ENCODE measurements around the gene GLCE.

Gene GLCE

DNA sequence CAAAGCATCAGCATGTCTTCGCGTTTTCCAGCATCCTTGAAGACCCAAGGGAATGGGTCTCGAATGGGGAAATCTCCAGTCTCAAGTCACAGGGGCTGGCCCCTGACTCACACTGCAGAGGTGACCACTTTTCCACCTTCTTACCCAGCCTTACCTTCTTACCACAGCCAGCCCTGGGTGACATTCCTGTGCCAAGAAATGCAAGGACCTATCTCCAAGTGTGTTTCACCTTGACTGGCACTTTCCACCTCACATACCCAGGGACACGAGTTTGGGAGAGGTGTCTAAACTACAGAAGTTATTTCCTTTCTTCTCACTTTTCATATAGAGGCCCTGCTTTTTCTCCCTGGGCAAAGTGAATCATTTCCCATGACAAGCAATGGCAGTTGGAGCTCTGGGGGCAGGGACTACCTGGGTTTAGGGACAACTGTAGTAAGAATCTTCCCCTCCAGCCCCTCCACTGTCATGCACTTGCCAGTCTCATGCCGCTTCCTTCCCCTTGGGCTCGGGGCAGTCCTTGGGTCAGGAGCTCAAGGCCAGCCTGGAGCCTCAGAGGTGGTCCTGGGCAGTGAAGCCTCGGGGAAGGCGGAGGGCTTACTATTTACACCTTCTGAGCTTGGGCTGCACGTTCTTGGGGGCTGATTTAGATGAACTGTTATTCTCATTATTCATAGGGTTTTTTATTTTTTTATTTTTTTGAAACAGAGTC is 155.1 kb downstream of the GLCE start:
- in situ Hi-C loops (cut with MboI; ENCODE audit: low sequenced_read_pairs), result no loop called here

DNA sequence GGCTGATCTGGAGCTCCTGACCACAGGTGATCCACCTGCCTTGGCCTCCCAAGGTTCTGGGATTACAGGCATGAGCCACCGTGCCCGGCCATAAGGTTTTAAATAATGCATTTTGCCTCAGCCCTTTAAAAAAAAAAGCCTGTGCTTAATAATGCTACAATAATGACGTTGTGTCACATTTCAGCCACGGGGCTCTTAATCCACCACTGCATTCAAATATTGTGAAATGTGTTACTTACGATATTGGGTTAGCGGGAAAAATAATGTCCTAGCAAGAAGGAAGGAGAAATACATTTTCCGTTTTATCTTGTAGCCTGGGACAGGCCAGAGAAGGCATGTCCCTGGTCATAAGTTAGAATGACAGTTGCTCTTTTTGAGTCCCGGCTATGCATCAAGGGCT is 155.9 kb downstream of the GLCE start:
- in situ Hi-C loops (cut with MboI; ENCODE audit: low sequenced_read_pairs), result no loop called here

DNA sequence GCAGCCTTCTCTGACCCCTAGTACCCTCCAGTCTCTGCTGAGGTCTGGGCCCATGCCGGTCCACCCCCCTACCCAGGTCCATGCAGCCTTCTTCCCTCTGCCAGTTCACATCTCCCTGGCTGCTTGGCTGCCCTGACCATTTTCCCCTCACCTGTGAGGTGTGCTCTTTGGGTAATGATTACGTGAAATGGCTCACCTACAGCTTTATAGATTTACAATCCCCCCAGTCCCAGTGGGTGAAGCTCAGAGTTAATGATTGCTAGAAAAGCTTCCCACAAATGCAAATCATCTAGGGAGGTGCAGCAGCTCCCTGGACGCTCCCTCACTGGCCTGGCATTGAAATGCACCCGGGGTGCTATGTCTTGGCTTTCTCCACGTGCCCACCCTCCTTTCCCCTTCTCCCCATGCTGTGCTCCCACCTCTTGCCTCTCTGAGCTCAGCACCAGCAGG is 157.0 kb downstream of the GLCE start:
- in situ Hi-C loops (cut with MboI; ENCODE audit: low sequenced_read_pairs), result no loop called here

DNA sequence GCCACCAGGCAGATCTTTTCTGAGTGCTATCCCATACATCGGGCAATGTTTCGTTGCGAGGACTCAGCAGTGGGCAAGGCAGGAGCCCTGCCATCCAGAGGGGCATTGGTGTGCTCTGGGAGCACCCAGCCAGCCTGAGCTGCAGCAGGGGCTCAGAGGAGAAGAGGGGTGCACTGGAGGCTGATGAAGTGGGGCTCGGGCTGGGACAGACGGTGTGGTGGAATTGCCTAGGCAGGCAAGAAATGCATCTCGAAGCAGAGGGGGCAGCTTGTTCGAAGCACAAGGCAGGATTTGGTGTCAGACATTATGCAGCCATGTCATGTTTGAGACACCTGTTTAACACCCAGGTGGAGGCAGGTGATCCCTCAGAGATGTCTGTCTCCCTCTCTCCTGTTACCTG is 157.6 kb downstream of the GLCE start:
- in situ Hi-C loops (cut with MboI; ENCODE audit: low sequenced_read_pairs), result no loop called here

DNA sequence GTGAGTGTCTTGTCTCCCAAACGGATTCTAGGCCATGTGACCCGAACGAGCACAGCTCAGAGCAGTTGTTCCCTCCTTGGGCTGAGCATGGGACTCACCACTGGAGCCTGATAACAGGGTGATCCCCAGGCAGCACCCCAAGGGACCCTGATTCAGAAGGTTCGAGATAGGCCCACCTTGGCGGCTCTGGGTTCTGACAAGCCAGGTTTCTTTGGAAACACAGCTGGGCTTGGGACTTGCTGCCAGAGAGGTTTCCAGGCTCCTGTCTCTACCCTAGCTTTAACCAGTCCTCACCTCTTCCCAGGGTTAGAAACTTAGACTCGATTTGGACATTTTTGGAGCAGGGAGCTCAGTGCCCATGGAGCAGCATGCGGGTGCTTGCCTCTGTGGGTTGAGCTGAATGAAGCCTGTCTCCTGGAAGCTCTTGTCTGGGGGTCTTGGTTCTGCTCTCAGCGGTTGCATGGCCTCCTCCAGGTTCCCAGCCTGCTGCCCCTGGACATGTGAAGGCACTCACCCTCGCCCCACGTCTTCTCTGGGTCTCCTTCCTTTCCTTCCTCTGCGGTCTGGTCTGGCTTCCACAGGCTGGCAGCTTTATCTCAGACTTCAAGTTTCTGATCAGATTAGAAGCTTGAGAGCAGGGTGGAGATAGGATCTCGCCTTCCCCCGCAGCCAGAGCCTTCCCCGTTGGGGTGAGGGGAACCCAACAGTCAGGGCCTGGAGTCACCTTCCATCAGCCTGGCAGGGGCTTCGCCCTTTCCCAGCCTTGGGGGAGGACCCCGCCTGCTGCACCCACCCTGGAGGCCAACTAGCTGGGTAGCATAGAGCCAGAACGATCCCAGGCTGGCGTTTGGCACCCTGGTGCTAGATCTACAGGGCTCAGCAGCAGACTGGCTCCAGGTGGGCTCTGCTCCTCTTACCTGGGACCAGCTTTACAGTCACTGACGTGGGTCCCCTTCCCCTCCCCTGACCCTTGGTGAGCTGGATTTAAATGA is 159.2 kb downstream of the GLCE start:
- in situ Hi-C loops (cut with MboI; ENCODE audit: low sequenced_read_pairs), result no loop called here

DNA sequence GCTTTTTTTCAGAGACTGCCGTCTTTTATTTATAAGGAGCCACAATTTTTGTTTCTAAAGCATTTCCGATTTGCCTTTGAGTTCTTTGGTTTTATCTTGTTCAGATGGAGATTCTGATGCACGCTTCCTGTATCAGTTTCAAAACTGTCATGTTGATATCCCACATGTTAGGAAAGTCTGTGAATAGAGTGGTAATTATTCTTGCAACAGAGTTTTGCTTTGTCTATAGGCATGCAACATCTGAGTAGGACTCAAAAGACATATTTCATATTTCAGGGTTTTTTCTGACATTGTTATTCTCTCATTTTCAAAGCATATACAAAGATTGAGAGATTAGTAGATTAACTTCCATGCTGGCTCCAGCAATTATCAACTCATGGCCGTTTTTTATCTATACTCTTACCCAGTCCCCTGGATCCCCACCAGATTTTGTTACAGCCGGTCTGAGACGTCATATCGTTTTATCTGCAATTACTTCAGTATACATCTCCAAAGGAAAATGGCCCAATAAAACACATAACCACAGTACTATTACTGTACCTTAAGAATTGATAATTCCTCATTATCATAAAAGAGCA is 160.6 kb downstream of the GLCE start:
- in situ Hi-C loops (cut with MboI; ENCODE audit: low sequenced_read_pairs), result no loop called here
